Ovary (tissue), 9 donors: ENCODE data around the gene RGS3. TPM values are rescaled to one million over a fixed set of nuclear protein-coding genes. Genes with fewer than 3 reads are reported as not detected.

Experiments used
- DNase-seq, 5 donors: peaks; one replicate each; pipeline ENCODE4 v3.0.0-alpha.2; 2019 to 2020
- H3K27ac ChIP-seq, 2 donors: fragments of 200-600 bp; one replicate each; pipeline versions ENCODE4 v1.5.1 to v1.8.0; 2019 to 2022
- H3K27me3 ChIP-seq: fragments of 200-600 bp; one replicate; pipeline ENCODE4 v1.8.0; 2022
- H3K36me3 ChIP-seq: fragments of 200-600 bp; sonication (generic); one replicate; pipeline ENCODE4 v1.5.1; 2019
- H3K4me1 ChIP-seq: one replicate; pipeline ENCODE4 v1.8.1; 2013; ENCODE audit warnings: mild to moderate bottlenecking, moderate library complexity; ENCODE audit not compliant: insufficient read depth
- H3K4me3 ChIP-seq: fragments of 200-600 bp; sonication (generic); one replicate; pipeline ENCODE4 v1.5.1; 2017
- H3K9me3 ChIP-seq, 2 donors: fragments of 200-600 bp in 1 of 2; sonication (generic) in 1 of 2; one replicate each; pipeline versions ENCODE4 v1.5.1 to v1.8.1; 2013 to 2019; ENCODE audit warnings: mild to moderate bottlenecking in 1 of 2, moderate library complexity in 1 of 2
- EP300 ChIP-seq: sonication (generic); formaldehyde crosslinking; IDR thresholded peaks from one replicate; pipeline ENCODE4 v1.6.1; 2017; ENCODE audit warnings: antibody characterized with exemption
- POLR2A ChIP-seq: fragments of 450-650 bp; IDR thresholded peaks from one replicate; pipeline ENCODE4 v1.6.1; 2017; ENCODE audit warnings: antibody characterized with exemption, mild to moderate bottlenecking, moderate library complexity
- WGBS, 3 donors: extraction: QIAGEN DNeasy Blood & Tissue Kit in 1 of 3; methylation state at CpG; one replicate each; pipeline versions ENCODE4 v1.1.5 to v1.1.7; 2013 to 2017; 5-methylcytosine and 5-hydroxymethylcytosine counted together
- intact Hi-C, 4 donors: fragments of 100-400 bp; cut with DNase I; formaldehyde crosslinking; loops; one replicate each; pipeline versions ENCODE4 v1.11.0 to v1.15.1; 2022 to 2023
- polyA plus RNA-seq, 2 donors: library from polyadenylated mRNA; stranded (reverse); fragments of 200-250 nt in 1 of 2; fragments of 350-450 nt in 1 of 2; fragmentation: Illumina TruSeq in 1 of 2; extraction: RNeasy Lipid Tissue Mini Kit (QIAGEN cat#74804) in 1 of 2; gene quantifications; one replicate each; pipeline ENCODE4 v1.2.3, GENCODE V29; 2013 to 2014
- total RNA-seq, 7 donors: library from RNA; depleted of rRNA in 2 of 7; stranded (reverse); fragments of >200 nt in 2 of 7; fragmentation: NEBNext Ultra II Directional in 3 of 7; extraction: Animal tissue kit (Norgen Biotek cat#: 25700) in 3 of 7; gene quantifications; one replicate each; pipeline versions ENCODE4 v1.1.0 to v1.2.4, GENCODE V29; 2016 to 2023
- TF ChIP-seq, protein P1 (sequence below), 3 donors: fragments of 450-650 bp in 2 of 3; fragments of 200-600 bp in 1 of 3; IDR thresholded peaks; one replicate each; pipeline versions ENCODE4 v1.5.1 to v1.8.0; 2016 to 2022; ENCODE audit warnings: antibody characterized with exemption in 3 of 3, mild to moderate bottlenecking in 1 of 3
- donor health status: DM: no; HTN: no; CAD: no; lungs with moderate emphysema.
- donor health status: DM: no; HTN: no; CAD: no.
- donor health status: Bipolar disorder and iron deficiency.
- donor health status: DM: yes; HTN: yes; CAD: no.
- donor health status: DM: no; HTN: no; CAD: no.
- donor health status: DM: yes; HTN: yes; CAD: no.

RGS3 gene
- total and polyA plus RNA-seq, 9 donors, result 6.1 to 49.3 (median 15.4) TPM

DNA sequence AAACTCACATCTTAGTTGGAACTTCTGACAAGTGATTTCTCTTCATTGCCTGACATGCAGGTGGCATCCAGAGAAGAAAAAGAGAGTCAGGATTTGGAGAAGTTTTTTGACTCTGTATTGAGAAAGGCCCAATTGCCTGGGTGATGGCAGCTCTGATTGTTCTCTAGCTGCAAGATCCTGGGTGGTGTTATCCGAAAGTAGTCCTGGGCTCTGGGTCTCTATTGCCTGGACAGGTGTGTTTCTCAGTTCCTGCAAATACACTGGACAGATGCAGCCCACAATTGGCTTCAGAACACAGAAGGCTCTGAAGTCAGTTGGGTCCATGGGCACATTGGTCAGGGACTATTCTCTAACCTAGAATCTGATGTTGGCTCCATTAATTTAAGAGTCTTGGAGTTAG is 67.4 kb downstream of the RGS3 start:
- H3K4me1 ChIP-seq, result peaks cover 3% of the 10 kb centered on the region
- TF ChIP-seq POLR2A (no peak), EP300 (no peak)
- TF ChIP-seq, protein P1, sequence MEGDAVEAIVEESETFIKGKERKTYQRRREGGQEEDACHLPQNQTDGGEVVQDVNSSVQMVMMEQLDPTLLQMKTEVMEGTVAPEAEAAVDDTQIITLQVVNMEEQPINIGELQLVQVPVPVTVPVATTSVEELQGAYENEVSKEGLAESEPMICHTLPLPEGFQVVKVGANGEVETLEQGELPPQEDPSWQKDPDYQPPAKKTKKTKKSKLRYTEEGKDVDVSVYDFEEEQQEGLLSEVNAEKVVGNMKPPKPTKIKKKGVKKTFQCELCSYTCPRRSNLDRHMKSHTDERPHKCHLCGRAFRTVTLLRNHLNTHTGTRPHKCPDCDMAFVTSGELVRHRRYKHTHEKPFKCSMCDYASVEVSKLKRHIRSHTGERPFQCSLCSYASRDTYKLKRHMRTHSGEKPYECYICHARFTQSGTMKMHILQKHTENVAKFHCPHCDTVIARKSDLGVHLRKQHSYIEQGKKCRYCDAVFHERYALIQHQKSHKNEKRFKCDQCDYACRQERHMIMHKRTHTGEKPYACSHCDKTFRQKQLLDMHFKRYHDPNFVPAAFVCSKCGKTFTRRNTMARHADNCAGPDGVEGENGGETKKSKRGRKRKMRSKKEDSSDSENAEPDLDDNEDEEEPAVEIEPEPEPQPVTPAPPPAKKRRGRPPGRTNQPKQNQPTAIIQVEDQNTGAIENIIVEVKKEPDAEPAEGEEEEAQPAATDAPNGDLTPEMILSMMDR (IDR thresholded peaks at IDR 0.05), result no peak
- H3K36me3 ChIP-seq, result no peaks in the 10 kb centered on the region
- DNase-seq, result no peak
- no peaks in the 10 kb centered on the region for H3K9me3 ChIP-seq
- no peak overlapping the region for H3K4me3 ChIP-seq
- 82 to 100% (median 88%) methylated on average over 1 of the region's 1 CpG for WGBS, 3 donors
- intact Hi-C loops, result no loop called here
- no peaks in the 10 kb centered on the region for H3K27me3 ChIP-seq
- H3K27ac ChIP-seq, result no peak overlapping the region

DNA sequence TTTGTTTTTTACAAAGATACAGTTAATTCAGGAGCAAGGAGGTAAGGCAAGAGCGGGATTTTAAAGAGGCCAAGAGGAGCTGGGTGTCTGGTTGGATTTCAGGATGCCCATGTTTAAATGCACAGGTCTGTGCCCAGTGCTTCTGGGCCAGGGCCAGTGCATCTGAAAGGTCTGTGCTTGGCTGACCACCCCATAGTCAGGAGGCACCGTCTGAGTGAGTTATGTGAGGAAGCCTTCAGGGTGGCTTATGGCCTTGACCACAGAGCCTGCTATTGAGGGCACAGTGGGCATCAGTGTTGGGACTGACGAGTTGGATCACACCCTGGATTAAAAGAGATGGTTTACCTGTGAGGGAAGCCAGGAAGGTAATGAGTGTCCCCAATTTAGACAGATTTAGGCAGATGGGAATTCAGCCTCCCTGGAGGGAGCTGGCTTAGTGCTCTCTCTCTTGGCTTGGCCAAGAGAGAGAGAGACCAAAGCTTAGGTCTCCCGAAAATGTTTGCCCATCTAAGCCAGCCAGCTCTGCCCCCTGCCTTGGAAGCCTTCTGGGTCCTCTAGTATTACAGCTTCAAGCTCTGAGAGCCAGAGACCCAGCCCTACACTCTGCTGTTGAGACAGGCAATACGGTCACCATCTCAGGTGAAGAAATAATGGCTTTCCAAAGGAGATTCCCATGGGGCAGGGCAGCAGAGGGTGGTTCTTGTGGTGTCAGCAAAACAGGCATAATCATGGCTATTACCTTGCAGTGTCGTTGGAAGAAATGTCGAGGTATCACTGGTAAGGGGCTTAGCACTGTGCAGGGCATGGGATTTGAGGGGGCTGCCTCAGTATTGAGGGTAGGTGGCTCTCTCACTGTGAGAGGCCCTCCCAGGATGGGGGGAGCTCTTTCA is 68.6 kb downstream of the RGS3 start:
- WGBS, 3 donors, result 90 to 94% (median 90%) methylated on average over 7 of the region's 7 CpGs
- intact Hi-C loops, result no loop called here
- no peaks in the 10 kb centered on the region for H3K36me3 ChIP-seq
- no peak overlapping the region for H3K4me3 ChIP-seq
- no peak overlapping the region for H3K27ac ChIP-seq
- H3K9me3 ChIP-seq, result no peaks in the 10 kb centered on the region
- peaks cover 14% of the 10 kb centered on the region for H3K4me1 ChIP-seq
- DNase-seq, result peak in 1 of 5 donors; percentile 24
- TF ChIP-seq EP300, result no peak
- TF ChIP-seq POLR2A, result no peak
- TF ChIP-seq, protein P1 (IDR thresholded peaks at IDR 0.05), result no peak
- H3K27me3 ChIP-seq, result no peaks in the 10 kb centered on the region

DNA sequence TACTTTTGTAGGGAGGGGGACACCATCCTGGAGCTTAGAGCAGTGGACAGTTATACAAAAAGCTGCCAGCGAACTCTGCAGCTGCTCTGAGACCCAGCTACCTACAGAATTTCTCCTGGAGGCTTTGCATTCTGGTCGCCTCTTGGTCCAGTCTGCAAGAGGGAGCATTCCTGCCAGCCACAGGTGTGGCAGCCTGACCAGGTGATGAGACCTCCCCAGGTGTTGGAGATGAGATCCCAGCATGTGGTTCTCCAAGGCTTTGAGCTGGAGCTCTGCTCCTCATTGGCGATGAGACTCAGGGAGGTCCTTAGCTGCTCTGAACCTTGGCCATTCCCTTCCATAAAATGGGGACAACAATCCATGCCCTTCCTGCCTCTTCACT is 69.3 kb downstream of the RGS3 start:
- Histone ChIP-seq H3K9me3 (no peaks in the 10 kb centered on the region), H3K4me3 (no peak overlapping the region), H3K27me3 (no peaks in the 10 kb centered on the region), H3K4me1 (peaks cover 14% of the 10 kb centered on the region), H3K36me3 (no peaks in the 10 kb centered on the region), H3K27ac (no peak overlapping the region)
- intact Hi-C loops, result no loop called here
- no peak for TF ChIP-seq POLR2A
- TF ChIP-seq, protein P1 (IDR thresholded peaks at IDR 0.05), result no peak
- no peak for TF ChIP-seq EP300
- DNase-seq, result no peak
- WGBS, 3 donors, result 95 to 100% (median 97%) methylated on average over 3 of the region's 3 CpGs

DNA sequence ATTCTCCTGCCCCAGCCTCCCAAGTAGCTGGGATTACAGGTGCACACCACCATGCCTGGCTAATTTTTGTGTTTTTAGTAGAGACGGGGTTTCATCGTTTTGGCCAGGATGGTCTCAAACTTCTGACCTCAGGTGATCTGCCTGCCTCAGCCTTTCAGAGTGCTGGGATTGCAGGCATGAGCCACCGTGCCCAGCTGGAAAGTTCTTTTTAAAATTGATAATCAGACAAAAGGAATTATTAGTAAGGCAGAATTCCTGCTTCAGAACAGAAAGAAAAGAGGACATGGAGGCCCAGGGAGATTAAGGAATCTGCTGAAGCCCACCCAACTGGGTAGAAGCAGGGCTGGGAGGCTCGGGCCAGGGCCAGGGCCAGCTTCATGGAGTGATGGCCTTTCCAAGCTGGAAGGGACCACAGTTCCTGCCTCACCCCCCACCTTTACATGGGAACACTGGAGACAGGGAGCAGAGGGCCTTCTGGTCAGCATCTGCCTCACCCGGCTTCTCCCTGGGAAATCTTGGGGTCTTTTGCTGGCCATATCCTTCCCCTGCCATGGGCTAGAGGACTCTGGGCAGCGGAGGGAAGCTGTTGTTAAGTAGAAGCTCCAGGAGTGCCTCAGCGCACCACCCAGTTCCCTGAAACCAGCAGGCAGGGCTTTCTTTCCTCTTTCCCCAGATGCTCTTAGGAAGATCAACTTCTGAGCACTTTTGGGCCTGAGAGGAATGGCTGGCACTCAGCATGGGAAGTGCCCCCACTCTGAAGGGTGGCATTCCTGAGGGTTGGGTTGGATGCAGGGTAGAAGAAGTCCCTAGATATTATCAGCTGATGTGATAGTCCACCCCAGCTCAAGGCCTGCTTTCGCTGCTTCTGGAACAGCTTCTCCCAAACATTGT is 70.1 kb downstream of the RGS3 start:
- no peaks in the 10 kb centered on the region for H3K36me3 ChIP-seq
- TF ChIP-seq POLR2A, result no peak
- H3K4me3 ChIP-seq, result no peak overlapping the region
- H3K9me3 ChIP-seq, result no peaks in the 10 kb centered on the region
- 91 to 95% (median 94%) methylated on average over 8 of the region's 8 CpGs for WGBS, 3 donors
- DNase-seq, result peak in 1 of 5 donors; percentile 21
- H3K27ac ChIP-seq, result no peak overlapping the region
- H3K4me1 ChIP-seq, result peaks cover 14% of the 10 kb centered on the region
- intact Hi-C loops, result no loop called here
- no peaks in the 10 kb centered on the region for H3K27me3 ChIP-seq
